SU-DHL-6 (cell line): ENCODE data around the gene TNFRSF19.

Source experiments
- H2AFZ ChIP-seq: fragments of 200-600 bp; sonication (generic); 2 replicates; pipeline ENCODE4 v1.6.1; 2014; ENCODE audit warnings: low read depth, mild to moderate bottlenecking, moderate library complexity, mixed read lengths, antibody characterized with exemption, low read length; ENCODE audit not compliant: severe bottlenecking
- H3F3A ChIP-seq: fragments of 200-600 bp; shearing (Covaris generic); 2 replicates; pipeline ENCODE4 v1.6.0; 2016; ENCODE audit warnings: antibody characterized with exemption, mild to moderate bottlenecking; ENCODE audit not compliant: insufficient read depth
- H3K27ac ChIP-seq: fragments of 200-600 bp; sonication (generic); 2 replicates; pipeline ENCODE4 v1.5.1; 2016; ENCODE audit warnings: low read depth, mild to moderate bottlenecking, low read length, moderate library complexity, mixed read lengths
- H3K27me3 ChIP-seq: fragments of 200-600 bp; sonication (generic), shearing (Covaris generic); 2 replicates; pipeline ENCODE4 v1.6.0; 2014; ENCODE audit warnings: mild to moderate bottlenecking, low read length
- H3K36me3 ChIP-seq: fragments of 200-600 bp; sonication (generic); 2 replicates; pipeline ENCODE4 v1.6.1; 2014; ENCODE audit warnings: mild to moderate bottlenecking, low read length, mixed read lengths
- H3K4me2 ChIP-seq: fragments of 300-600, 200-600 bp; shearing (Covaris generic), sonication (generic); 2 replicates; pipeline ENCODE4 v1.6.0; 2014; ENCODE audit warnings: low read length, low read depth, mild to moderate bottlenecking; ENCODE audit not compliant: poor library complexity, severe bottlenecking
- H3K4me3 ChIP-seq: fragments of 200-600 bp; sonication (generic); 2 replicates; pipeline ENCODE4 v1.5.1; 2014; ENCODE audit warnings: antibody characterized with exemption, low read length, mild to moderate bottlenecking, mixed read lengths; ENCODE audit not compliant: insufficient read depth, poor library complexity, severe bottlenecking
- H3K79me2 ChIP-seq: fragments of 200-600 bp; sonication (generic); 2 replicates; pipeline ENCODE4 v1.6.1; 2014; ENCODE audit warnings: mild to moderate bottlenecking, low read length, moderate library complexity; ENCODE audit not compliant: insufficient read depth
- H3K9ac ChIP-seq: fragments of 200-600 bp; sonication (generic); 2 replicates; pipeline ENCODE4 v1.7.0; 2014; ENCODE audit warnings: mild to moderate bottlenecking, low read length
- H3K9me2 ChIP-seq: fragments of 200-600 bp; sonication (generic); replicated peaks from 2 replicates; pipeline ENCODE4 v1.6.1; 2014; ENCODE audit warnings: low read length; ENCODE audit not compliant: insufficient read depth
- H3K9me3 ChIP-seq: fragments of 200-600 bp; sonication (generic); 2 replicates; pipeline ENCODE4 v1.6.1; 2014; ENCODE audit warnings: low read length, mixed read lengths; ENCODE audit not compliant: insufficient read depth
- H4K20me1 ChIP-seq: fragments of 200-600 bp; sonication (generic); 2 replicates; pipeline ENCODE4 v1.6.1; 2014; ENCODE audit warnings: low read depth, mild to moderate bottlenecking, antibody characterized with exemption, low read length, moderate library complexity, mixed read lengths
- CTCF ChIP-seq: fragments of 200-600 bp; sonication (generic); IDR thresholded peaks from one replicate; pipeline ENCODE4 v1.5.1; 2017; ENCODE audit warnings: antibody characterized with exemption, mild to moderate bottlenecking, low read length, moderate library complexity; ENCODE audit not compliant: insufficient read depth, poor library complexity, severe bottlenecking
- EZH2phosphoT487 ChIP-seq: fragments of 200-600 bp; sonication (generic), shearing (Covaris generic); conservative IDR thresholded peaks from 2 replicates; pipeline ENCODE4 v1.6.1; 2018; ENCODE audit warnings: mild to moderate bottlenecking, antibody characterized with exemption, low read length, moderate library complexity, mixed read lengths

The TNFRSF19 gene

DNA sequence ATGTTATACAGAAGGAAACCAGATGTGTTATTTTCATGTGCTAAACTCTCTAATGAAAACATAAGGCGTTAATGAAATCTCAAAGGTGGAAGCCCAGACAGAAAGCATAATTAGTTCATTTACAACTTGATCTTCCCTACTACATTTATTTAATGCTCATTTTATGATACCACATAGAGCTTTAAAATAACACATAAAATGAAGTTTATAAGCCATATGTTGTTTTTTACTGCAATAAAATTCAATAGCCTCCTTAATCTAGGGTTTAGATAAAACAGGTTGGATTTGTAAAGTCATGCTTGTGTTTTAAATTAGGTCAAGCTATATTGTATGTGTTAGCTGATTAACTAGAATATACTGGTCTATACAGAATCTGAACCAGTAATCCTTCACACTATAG is 81.2 kb downstream of the TNFRSF19 start:
- Histone ChIP-seq H3K79me2 (no peaks in the 10 kb centered on the region), H4K20me1 (no peaks in the 10 kb centered on the region)
- TF ChIP-seq CTCF (no peak), EZH2phosphoT487 (no peak)

DNA sequence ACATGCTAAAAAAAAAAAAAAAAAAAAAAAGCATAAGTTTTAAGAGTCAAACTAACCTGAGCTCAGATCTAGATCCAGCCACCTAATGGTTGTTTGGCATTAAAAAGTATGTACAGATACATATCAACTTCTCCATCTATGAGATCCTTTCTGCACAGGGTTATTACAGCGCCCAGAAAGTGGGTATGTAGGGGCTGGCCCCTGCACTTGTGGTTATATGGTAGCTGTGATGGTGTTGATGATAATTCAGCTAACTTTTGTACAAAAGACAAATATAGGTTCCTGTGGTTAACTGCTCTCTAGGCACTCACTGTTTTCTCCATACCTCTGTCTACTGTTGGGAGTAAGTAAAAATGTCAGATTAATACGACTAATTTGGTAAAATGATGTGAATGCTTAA is 81.7 kb downstream of the TNFRSF19 start:
- no peaks in the 10 kb centered on the region for H3K36me3 ChIP-seq
- no peak overlapping the region for H3K9ac ChIP-seq
- no peaks in the 10 kb centered on the region for H3K9me2 ChIP-seq
- H3K27ac ChIP-seq: no peak overlapping the region
- no peak overlapping the region for H3K4me2 ChIP-seq
- no peaks in the 10 kb centered on the region for H3K27me3 ChIP-seq
- H3K4me3 ChIP-seq: no peak overlapping the region
- H3K9me3 ChIP-seq: no peaks in the 10 kb centered on the region
- TF ChIP-seq EZH2phosphoT487 (no peak), CTCF (no peak)
- H3F3A ChIP-seq: no peaks in the 10 kb centered on the region
- H3K79me2 ChIP-seq: no peaks in the 10 kb centered on the region
- no peaks in the 10 kb centered on the region for H4K20me1 ChIP-seq
- H2AFZ ChIP-seq: no peak overlapping the region

More for the DNA sequence above, 81.2 kb downstream of the TNFRSF19 start:
- Histone ChIP-seq H3K36me3 (no peaks in the 10 kb centered on the region), H3K27me3 (no peaks in the 10 kb centered on the region), H3K27ac (no peak overlapping the region), H3K9me3 (no peaks in the 10 kb centered on the region), H2AFZ (no peak overlapping the region), H3K9me2 (no peaks in the 10 kb centered on the region), H3K9ac (no peak overlapping the region), H3K4me3 (no peak overlapping the region), H3K4me2 (no peak overlapping the region), H3F3A (no peaks in the 10 kb centered on the region)

DNA sequence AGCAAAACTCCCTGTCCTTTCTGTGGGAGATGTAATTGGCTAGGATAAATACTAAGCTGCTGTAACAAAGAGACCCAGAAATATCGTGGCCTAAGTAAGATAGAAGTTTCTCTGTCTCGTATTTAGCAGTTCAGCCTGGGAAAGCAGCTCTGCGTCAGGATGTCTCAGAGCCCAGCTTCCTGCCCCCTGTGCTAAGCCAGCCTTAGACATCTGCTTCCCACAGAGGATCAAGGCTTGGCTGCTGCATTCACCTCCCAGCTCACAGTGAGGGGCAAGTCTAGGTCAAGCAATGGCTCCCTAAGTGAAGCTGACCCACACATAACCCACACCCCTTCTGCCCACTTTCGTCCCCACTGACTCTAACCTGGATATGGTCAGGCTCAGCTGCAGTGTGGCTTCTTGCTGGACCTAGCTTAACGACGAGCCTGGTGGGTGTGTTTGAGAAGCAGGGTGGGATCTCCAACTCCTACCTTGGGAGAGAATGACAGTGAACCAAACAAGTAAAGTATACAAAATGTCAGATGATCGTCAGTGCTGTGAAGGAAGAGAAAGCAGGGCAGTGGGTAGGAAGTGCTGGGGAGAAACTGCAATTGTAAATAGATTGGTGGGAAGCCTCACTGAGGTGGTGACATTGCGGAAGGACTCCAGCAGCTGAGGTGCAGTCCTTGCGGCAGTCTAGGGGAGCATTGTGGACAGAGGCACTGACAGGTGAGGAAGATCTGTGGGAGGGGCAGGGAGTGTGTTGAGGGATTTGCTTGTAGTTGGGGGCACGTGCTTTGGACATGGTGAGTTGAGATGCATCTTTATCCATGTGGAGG is 82.9 kb downstream of the TNFRSF19 start:
- H2AFZ ChIP-seq: no peak overlapping the region
- H3K27me3 ChIP-seq: no peaks in the 10 kb centered on the region
- no peaks in the 10 kb centered on the region for H3K9me3 ChIP-seq
- no peak overlapping the region for H3K4me2 ChIP-seq
- no peaks in the 10 kb centered on the region for H4K20me1 ChIP-seq
- H3K9ac ChIP-seq: no peak overlapping the region
- H3K4me3 ChIP-seq: no peak overlapping the region
- H3F3A ChIP-seq: no peaks in the 10 kb centered on the region
- no peaks in the 10 kb centered on the region for H3K9me2 ChIP-seq
- TF ChIP-seq CTCF: no peak
- no peak for TF ChIP-seq EZH2phosphoT487
- H3K36me3 ChIP-seq: no peaks in the 10 kb centered on the region
- no peak overlapping the region for H3K27ac ChIP-seq
- H3K79me2 ChIP-seq: no peaks in the 10 kb centered on the region
